Kidney epithelial cell (primary cell): ENCODE data around the gene TFAP2E. TPM values are rescaled to one million over a fixed set of nuclear protein-coding genes. Genes with fewer than 3 reads are reported as not detected.

ENCODE experiments used
- DNase-seq: peaks from one replicate; pipeline ENCODE4 v3.0.0-alpha.2; 2010; ENCODE audit warnings: low read depth
- H3K27me3 ChIP-seq: 2 replicates; pipeline ENCODE4 v1.6.0; 2011; ENCODE audit warnings: low read length; ENCODE audit not compliant: control insufficient read depth, insufficient read depth
- H3K36me3 ChIP-seq: 2 replicates; pipeline ENCODE4 v1.5.1; 2011; ENCODE audit warnings: low read length; ENCODE audit not compliant: control insufficient read depth, insufficient read depth
- H3K4me3 ChIP-seq: 2 replicates; pipeline ENCODE4 v1.5.1; 2011; ENCODE audit warnings: low read depth, mild to moderate bottlenecking, control low read depth, low read length
- total RNA-seq: library from RNA; depleted of rRNA; stranded (reverse); fragments of >200 nt; gene quantifications from 2 replicates; pipeline ENCODE4 v1.2.3, GENCODE V29; 2015
- TF ChIP-seq, protein P1 (sequence below): IDR thresholded peaks from 2 replicates; pipeline ENCODE4 v1.5.1; 2011; ENCODE audit warnings: mild to moderate bottlenecking, moderate library complexity, low read length, control low read depth, inconsistent platforms; ENCODE audit not compliant: insufficient read depth, poor library complexity, severe bottlenecking

Gene TFAP2E
- total RNA-seq, 1 donor from 2014 or later, result 0.67 TPM

DNA sequence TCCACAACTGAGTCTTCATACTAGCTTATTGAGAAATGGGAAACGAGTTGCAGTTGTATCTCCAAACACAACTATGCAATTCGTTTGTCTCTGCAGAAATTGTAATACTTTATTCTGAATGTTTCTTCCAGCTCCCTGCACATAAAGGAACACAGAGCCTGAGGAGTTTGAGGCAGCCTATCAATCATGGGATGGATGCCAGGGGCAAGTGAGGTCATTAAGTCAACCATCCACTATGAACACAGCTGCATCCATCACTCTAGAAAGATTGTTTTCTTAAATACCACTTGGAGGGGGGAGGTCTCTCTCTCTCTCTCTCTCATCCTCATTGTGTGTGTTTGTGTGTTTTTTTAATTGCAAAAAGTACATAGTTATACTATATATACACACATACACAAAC, 71.1 kb downstream of the TFAP2E start:
- no peak overlapping the region for H3K4me3 ChIP-seq
- no peak for DNase-seq
- H3K36me3 ChIP-seq, result no peaks in the 10 kb centered on the region
- H3K27me3 ChIP-seq, result peaks cover 11% of the 10 kb centered on the region
- TF ChIP-seq, protein P1, sequence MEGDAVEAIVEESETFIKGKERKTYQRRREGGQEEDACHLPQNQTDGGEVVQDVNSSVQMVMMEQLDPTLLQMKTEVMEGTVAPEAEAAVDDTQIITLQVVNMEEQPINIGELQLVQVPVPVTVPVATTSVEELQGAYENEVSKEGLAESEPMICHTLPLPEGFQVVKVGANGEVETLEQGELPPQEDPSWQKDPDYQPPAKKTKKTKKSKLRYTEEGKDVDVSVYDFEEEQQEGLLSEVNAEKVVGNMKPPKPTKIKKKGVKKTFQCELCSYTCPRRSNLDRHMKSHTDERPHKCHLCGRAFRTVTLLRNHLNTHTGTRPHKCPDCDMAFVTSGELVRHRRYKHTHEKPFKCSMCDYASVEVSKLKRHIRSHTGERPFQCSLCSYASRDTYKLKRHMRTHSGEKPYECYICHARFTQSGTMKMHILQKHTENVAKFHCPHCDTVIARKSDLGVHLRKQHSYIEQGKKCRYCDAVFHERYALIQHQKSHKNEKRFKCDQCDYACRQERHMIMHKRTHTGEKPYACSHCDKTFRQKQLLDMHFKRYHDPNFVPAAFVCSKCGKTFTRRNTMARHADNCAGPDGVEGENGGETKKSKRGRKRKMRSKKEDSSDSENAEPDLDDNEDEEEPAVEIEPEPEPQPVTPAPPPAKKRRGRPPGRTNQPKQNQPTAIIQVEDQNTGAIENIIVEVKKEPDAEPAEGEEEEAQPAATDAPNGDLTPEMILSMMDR, result no peak

Other genes starting within 250 kb of the TFAP2E start
- 60.5 and 76.7 TPM in 2 replicates for gene KIAA0319L, start 15.9 kb upstream of the TFAP2E start, total RNA-seq
- gene NCDN, start 15.5 kb upstream of the TFAP2E start, total RNA-seq, result 24.5 and 30.0 TPM in 2 replicates
- 75.4 and 94.3 TPM in 2 replicates for gene PSMB2, start 68.2 kb downstream of the TFAP2E start, total RNA-seq
- gene C1orf216, start 145.6 kb downstream of the TFAP2E start, total RNA-seq, result 6.0 and 9.2 TPM in 2 replicates
- gene CLSPN, start 196.7 kb downstream of the TFAP2E start, total RNA-seq, result 3.6 and 4.1 TPM in 2 replicates
- gene AGO4, start 234.7 kb downstream of the TFAP2E start, total RNA-seq, result 14.0 and 14.2 TPM in 2 replicates